DMS79 (cell line): ENCODE data around the gene DNASE1L3.

Experiments used
- DNase-seq: peaks from one replicate; lab custom pipeline; 2025; lab: John Stamatoyannopoulos, UW

The DNASE1L3 gene

DNA sequence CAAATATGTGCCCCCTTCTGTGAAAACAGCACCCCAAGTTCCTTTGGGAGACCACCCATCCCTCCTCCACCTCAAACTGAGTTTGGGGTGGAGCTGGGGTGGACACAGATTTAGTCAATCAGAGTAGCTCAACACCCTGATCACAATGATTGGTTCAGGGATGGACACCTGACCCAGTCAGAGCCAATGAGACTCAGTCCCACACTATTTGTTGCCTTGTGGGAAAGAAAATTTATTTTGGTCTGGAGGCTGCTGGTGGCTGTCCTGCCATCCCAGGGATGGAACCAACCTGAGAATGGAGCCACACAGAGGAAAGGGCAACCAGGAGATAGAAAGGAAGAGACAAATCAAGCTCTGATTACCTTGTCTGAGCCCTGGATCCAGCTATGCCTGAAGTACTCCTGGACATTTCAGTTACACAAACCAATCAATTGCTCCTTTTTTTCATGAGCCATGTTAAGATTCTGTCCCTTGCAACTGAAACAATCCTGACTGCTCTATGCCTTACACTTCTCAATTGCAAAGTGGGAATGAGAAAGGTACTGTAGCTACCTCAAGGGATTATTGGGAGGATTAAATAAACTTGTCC lies 10.6 kb downstream of the DNASE1L3 start:
- DNase-seq = no peak

- DNase-seq = no peak
These were observed 12.0 kb downstream of the DNASE1L3 start for GRCh38 chr3:58198804-58199203.

DNA sequence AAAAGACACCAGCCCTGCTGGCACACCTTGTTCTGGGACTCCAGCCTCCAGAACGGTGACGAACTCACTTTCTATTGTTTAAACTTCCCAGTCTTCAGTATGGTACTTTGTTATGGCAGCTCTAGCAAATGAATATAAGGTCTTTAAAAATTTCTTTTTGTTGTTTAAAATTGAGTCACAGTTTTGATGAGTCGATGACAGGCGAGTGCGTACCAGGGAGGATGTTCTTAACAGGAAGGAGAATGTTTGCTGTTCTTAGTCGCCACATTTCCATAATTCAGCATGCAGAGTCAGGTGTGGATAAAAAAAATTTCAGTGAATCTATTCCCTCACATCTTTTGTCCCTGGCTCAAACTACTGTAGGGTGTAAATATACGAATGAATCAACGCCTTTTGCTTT lies 12.4 kb downstream of the DNASE1L3 start:
- no peak for DNase-seq

DNA sequence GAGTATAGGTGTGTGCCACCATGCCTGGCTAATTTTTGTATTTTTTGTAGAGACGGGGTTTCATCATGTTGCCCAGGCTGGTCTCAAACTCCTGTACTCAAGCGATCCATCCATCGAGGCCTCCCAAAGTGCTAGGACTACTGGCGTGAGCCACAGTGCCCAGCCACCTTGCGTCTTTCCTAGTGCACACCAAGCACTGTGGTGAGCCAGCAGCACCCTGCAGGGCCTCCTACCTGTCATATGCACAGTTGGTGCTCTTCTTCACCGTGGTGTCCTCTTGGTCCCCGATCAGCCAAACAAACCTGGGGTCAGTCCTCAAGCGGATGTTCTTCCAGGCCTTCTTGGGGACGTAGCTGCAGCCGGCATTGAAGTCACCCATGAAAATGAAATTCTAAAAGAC lies 13.2 kb downstream of the DNASE1L3 start:
- no peak for DNase-seq

DNA sequence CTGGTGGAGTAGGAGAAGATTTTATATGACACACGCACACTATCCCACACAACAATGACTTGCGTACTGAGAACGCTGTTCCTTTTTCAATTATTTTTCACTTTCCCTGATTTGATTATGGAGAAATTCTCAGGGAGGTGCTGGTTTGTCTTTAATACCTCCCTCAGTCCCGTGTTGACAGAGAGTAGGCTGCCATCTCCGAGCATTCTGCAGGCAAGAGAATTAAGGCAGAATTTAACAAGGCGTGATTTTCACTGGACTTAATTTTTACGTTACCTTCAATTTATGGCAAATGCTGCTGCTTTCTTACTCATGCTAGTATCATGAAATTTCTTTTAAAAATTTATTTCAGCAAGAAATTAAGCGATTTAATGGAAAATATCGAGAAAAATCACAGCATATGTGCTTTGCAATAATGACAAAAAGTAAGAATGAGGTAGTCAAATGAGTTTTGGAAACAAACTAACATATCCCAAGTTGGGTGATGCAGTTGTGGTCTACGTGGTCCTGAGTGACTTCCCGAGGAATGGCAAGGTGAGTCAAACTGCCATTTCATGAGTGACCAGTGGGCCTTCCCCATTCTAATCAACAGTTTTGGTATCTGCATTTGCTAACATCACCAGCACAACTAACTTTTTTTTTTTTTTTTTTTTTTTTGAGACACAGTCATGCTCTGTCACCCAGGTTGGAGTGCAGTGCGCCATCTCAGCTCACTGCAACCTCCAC lies 16.9 kb downstream of the DNASE1L3 start:
- DNase-seq = no peak

- DNase-seq = no peak
These were observed 18.7 kb downstream of the DNASE1L3 start for GRCh38 chr3:58192069-58192468.

- no peak for DNase-seq
These were observed 19.3 kb downstream of the DNASE1L3 start for GRCh38 chr3:58191361-58191991.

GRCh38 chr3:58190882-58191281 lies 19.9 kb downstream of the DNASE1L3 start:
- DNase-seq = no peak

DNA sequence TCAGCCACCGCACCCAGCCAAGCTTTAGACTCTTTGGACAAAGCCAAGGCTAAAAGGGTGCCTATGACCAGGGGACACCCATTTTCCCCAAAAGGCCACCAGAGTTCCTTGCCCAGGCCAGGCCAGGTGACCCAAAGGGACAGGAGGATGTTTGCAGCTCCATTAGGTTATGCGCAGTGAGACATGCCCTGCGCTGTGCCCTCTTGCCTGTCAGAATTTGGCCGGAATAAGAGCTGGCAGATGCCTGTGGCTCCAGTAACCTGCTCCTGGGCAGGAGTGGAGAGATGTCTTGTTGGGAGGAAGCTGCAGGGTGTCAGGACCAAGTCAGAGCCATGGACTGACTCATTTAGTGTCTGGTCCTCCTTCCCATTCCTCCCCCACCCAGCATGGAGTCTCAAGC lies 20.5 kb downstream of the DNASE1L3 start:
- DNase-seq = no peak

DNA sequence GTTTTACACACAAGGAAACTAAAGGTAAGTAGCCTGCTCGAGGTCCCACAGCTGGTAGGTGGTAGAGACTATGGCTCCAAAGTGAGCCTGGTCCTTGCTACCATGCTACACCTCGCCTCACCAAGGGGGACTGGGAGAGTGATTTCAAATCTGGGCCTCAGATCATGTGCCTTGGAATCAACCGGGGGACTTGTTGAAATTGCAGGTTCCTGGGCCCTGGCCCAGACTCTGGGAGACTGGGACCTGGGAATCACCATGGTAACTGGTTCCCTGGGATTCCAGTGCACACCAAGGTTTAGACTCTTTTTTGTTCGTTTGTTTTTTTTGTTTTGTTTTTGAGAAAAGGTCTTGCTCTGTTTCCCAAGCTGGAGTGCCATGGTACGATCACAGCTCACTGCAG lies 21.1 kb downstream of the DNASE1L3 start:
- DNase-seq = no peak

DNA sequence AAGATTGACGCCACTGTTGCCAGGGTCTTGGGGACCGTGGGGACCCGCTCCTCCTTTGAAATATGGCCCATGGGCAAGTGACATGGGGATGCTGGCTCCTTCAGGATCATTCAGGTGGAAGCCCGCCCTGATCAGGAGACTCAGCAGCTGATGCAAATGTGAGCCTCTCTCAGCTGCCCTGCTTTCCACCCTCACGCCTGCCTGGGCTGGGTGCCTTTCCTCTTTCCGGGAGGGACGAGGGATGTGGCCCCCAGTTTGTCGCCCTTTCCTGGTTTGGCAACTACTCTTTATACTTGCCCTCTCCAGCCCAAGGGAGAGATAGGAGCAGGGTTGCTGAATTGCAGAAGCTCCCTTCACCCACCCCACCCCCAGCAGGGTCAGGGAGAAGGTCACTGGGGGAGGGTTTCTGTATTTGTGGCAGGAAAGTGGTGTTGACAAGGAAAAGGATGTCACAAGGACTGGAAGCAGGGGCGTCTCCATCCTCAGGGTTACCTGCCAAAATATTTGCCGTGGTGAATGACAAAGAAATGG lies 21.8 kb downstream of the DNASE1L3 start:
- no peak for DNase-seq

GRCh38 chr3:58188173-58188564 lies 22.6 kb downstream of the DNASE1L3 start:
- no peak for DNase-seq

DNA sequence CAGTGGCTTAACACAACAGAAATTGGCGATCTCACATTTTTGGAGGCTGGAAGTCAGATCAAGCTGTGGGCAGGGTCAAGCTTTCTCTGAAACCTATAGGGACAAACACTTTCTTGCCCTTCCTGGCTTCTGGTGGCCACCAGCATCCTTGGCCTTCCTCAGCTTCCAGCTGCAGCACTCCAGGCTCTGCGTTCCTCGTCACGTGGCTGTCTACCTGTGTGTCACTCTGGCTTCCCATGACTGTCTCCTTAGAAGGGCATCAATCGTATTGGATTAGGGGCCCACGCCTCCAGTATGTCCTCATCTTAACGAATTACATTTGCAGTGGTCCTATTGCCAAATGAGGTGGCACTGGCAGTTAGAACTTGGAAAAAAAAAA lies 25.8 kb downstream of the DNASE1L3 start:
- DNase-seq = no peak

GRCh38 chr3:58184309-58184981 lies 26.3 kb downstream of the DNASE1L3 start:
- DNase-seq = no peak

DNA sequence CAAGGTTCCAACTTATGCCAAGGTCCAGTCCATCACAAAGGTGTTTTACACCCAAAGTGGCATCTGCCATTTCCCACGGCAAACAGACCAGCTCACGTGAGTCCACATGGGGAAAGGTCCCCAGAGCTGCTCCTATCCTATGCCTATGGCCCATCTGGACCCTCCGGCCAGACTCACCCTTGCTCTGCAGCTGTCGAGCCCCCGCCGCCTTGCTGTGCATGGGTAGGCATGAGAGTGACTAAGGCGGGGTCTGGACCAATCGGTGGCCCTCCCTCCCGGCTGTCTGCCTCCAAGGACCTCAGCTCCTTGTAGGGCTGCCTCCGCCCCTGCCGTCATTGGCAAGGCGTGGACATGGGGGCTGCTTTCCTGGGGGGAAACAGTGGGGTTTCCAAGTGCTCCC lies 26.9 kb downstream of the DNASE1L3 start:
- DNase-seq = no peak

DNA sequence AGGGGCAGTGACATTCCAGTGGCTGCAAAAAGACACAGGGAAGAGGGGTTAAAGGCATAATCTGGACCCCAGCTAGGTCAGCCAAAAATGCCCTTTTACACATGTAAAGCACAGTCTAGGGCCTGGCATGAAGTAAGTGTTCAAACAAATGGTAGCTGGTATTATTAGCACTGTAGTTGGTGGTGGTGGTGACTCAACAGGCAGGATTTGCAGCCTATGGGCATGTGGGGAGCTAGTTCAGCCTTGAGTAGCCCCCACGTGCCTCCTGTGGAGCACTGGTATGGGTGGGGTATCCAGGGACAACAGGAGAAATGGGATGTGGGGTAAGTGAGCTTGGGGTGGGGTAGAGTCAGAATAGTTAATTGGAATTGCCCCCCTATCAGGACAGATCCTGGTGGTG lies 27.6 kb downstream of the DNASE1L3 start:
- DNase-seq = no peak

DNA sequence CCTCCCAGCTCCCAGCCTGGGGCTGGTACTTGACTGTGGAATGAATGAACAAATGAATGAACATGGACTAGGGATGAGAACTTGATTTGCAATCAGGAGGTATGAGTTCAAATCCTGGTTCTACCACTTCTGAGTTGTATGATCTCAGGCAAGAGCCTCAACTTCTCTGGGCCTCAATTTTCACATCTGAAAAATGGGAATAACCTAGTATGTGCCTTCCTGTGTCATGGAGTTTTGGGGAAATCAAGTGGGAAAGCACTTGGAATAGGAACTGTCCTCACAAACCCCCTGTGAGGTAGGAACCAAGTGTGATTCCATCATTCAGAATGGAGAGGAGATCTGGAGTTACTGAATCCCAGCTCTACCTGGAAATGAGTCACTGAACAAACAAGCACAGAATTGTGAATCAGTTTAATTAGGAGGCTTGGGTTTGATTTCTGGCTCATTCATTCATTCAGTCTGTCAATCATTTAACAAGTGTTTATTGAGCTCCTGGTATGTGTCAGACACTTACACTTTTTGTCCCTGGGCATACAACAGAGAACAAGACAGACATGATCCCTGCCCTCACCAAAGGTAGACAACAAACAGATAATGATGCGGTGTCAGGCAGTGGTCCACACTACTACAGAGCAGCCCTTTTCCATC lies 29.7 kb downstream of the DNASE1L3 start:
- DNase-seq = no peak

DNA sequence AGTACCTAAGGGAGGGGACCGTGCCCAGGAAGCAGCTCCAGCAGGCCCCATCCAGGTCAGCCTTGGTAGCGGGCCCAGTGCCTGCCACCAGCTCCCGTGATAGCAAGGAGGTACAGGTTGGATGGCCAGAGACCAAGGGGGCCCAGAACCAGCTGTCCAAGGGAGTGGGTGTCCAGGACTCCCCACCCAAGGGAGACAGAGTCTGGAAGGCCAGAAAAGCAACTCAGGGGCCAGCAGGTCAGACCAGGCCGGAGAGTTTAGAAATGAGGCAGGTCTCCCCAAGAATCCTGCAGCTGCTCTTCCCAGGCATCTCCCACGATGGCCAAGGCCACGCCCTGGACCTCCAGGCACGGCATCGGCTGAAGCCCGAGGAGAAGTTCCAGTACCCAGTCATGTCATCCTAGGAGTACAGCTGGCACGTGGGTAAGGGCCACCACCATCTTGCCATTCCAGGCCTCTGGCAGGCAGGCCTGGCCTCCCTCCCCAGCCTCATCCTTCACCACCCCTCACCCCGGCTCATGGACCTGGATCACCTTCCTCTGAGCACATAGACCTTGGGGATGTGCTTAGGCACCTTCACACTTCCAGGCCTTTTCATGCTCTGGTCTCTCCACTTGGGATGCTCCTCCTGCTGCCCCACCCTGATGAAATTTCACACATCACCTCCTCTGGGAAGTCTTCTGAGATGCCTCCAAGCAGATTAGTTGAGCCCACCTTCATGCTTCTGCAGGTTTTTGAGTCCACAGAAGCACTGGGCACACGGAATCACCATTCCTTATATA lies 30.5 kb downstream of the DNASE1L3 start:
- DNase-seq = no peak

DNA sequence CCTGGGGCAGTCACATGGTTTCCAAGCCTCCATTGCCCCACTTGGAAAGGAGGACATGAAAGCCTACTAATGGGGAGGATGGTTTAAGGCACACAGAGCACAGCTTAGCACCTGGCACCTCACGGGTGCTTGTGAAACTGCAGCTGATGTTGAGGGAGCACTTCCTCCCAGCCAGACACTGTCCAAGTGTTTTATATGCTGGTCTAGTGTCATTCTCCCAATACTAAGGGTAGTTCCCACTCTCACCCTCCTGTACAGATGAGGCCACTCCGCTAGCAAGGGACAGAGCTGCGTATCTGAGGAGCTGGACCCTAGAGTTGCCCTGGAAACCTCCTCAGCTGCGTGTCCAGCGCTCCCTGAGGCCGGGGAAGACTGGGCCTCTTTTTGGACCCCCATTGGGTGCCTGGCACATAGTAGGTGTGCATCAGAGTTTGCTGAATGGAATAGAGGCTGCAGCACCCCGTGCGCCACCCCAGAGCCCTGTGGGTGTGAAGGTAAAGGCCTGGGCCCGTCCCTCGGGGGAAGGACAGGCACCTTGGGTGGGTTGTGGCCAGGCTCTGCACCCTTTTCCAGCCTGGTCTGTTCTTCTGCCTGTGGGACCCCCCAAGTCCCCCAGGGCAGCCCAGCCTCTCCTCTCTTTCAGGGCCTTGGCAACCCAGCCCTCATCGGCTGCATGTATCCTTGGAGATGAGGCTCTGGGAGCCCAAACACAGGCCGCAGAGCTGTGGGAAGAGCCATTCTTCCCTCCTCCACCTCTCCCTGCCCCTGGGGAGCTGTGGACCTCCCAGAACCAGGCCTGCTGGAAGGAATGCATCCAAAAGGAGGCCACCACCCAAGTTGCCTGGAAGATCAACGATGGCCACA lies 31.3 kb downstream of the DNASE1L3 start:
- no peak for DNase-seq

DNA sequence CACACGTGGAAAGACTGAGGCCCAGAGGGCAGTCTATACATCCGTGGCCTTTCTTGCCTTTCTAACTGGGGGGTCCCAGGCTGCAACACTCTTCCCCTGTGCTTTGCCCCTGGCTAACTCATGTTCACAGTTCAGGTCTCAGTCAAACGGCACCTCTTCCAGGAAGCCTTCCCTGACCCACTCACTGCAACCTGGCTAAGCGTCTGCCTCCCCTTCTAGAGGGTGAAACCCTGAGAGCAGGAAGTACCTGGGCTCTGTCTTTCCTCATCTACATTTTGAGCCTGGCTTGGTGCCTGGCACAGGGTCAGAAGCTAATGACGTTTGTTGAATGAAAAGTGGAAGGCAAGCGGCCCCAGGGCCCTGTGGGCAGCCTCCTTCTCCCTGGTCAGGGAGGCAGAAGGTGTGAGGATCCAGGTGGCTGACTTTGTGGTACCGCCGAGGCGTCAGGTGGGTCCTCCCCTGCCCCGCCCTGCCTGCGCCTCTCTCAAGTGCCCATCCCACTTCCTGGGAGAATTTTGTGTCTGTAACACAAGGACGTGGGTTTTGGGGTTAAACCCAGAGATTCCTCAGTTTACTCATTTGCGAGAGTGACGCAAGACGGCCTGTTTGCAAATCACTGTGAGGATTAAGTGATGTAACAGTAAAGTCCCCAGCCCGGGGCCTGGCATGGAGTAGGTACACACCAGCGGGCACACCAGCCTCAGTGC lies 32.1 kb downstream of the DNASE1L3 start:
- DNase-seq = no peak
